DMS 273 treated with DMSO at 0.1 percent for 48 hours (cell line): ENCODE results near the gene KCNT1.

Experiments
- DNase-seq: peaks from one replicate; lab custom pipeline; 2025; lab: John Stamatoyannopoulos, UW

Gene KCNT1

DNA sequence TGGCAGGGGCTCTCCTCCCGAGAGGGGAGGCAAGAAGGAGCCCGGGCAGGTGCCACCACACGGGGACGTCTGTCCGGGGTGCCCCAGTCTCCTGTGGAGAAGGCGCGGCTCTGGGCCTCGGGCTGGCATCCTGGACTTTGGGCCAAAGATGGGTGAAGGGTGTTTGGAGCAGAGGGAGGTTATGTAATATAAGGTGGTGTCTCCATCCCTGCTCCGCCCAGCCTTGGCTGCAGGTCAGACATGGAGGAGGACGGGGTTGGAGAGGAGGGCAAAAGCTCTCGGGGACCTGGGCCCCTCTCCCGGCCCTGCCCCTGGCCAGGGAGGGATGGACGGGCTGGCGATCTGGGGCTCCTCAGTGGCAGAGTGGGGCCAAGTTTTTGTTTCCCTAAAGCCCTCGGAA is 1.5 kb upstream of the KCNT1 start:
- no peak for DNase-seq

DNA sequence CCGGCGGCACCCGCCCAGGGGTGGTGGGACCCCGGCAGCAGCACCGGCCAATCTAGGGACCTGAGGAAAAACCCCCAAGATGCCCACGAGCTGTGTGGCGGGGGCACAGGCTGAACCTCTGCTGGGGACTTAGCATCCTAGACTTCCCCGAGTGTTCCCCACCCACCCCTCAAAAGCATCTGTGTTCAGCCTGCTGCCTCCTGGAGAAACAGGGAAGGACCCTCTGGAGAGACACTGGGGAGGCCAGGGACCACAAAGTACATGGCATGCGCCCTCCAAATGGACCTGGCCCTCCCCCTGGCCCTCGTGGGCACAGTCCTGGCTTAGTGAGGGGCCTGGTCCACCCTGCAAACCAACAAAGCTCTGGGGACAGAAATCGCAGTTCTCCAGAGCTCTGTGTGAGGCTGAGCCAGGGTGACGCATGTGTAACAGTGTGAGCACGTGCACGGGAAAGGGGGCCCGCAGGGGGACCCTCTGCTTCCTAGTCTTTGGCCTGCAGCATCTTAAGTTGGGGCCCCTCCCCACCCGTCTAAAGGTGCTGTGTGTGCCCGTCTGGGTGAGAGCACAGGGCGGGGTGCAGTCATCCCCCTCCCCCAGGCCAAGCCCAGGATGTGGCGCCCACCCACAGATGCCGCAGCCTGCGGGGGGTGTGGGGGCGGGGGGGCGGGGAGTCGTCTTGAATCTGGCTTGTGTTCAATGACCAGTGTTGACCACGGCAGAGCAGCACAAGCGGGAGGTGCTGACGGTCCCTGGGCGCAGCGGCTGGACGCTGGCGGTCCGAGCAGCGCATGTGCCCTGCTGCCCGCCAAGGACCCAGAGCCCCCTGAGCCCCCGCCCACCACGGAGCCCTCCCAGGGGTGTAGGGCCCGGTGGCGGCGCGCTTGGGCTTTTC is 672 bp upstream of the KCNT1 start:
- DNase-seq: no peak

GRCh38 chr9:135703726-135704125 is 1.7 kb downstream of the KCNT1 start:
- DNase-seq: no peak

GRCh38 chr9:135704483-135704882 is 2.5 kb downstream of the KCNT1 start:
- no peak for DNase-seq

DNA sequence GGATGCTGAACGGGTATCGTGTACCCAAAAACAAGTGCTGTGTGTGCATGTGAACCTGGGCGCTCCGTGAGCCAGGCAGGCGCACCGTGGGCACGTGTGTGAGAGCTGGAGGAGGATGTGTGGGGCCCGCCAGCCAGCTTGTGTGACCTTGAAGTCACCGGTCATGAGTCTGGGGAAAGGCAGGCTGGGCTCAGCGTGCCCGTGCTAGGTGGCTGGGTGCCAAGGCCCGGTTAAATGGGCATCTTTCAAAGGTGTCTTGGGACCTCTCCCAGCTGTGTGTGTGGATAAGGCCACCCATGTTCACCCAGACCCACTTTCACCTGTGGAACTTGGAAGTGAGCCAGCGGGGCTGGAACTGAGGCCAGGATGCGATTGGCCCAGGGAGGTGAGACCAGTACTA is 3.4 kb downstream of the KCNT1 start:
- no peak for DNase-seq

DNA sequence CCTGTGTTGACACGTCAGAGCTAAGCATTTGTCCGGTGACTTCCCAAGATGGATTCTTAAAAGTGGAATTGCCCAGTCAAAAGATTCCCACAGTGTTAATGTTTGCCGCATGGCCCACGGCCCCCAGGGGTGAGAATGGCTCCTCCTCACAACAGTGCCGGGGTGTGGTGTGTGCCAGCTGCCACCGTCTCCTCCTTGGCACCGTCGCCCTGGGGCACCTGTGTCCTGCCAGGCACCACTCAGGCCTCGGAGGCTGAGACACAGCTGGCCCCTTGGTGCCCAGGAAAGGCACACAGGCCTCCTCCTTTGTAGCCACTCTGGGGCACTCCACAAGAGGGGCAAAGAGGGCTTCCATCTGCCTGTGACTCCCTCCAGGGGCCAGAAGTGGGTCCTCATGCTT is 4.3 kb downstream of the KCNT1 start:
- DNase-seq: no peak

DNA sequence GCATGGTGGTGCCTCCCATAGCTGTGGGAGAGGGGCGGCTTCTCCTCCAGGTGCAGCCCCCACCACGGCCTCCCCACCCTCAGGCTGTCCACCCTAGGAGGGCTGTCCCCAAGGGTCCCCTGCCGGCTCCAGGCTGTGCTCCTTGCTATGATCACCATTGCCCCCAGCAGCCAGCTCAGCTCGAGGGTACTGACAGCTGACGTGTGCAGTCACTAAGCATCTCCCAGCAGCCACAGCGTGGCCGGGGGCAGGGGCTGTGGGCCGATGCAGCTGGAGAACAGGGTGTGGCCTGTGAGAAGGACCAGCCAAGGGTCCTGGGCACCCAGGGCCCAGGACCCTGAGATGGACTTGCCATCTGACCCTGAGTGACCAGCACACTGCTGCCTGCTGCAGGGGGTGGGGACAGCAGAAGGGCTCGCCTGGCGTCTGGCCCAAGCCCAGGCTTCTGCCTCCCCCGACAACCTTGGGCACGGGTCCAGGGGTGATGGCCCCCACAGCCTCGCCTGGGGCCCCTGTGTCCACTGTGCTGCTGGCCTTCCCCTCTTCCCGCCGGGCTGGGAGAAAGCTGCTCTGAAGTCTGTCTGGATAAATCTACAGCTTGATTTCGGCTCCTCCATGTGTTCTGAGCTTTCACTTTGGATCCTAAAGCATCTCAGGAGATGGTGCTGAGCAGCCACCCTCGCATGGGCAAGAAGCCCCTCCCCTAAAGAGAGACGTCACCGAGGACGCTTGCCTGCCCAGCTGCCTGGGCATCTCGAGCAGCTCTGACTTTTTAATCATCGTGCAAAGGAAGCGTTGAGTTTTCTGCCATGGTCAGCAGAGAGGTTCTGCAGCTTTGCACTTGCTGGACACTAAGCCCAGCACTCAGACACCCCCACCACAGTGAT is 5.5 kb downstream of the KCNT1 start:
- DNase-seq: no peak

DNA sequence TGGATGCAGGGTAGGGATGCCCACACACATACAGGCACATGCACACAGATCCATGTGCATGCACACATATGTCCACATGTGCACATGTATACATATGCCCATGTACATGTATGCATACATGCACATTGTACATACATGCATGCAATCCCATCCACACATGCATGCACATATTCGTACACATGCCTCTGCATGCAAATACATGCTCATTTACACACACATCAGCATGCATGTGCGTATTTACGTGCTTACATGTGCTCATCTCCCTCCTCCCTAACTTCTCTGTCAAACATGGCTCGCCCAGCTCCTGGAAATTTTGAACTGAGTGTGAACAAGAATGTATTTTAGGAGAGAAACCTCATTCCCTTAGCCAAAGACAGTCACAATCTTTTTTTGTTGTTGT is 6.2 kb downstream of the KCNT1 start:
- DNase-seq: no peak

GRCh38 chr9:135711391-135711790 is 9.4 kb downstream of the KCNT1 start:
- no peak for DNase-seq

- DNase-seq: no peak
Measured at GRCh38 chr9:135711881-135712280, 9.9 kb downstream of the KCNT1 start.

- DNase-seq: no peak
Measured at GRCh38 chr9:135712613-135713295, 10.8 kb downstream of the KCNT1 start.

GRCh38 chr9:135714242-135715055 is 12.5 kb downstream of the KCNT1 start:
- DNase-seq: no peak

GRCh38 chr9:135715056-135715595 is 13.1 kb downstream of the KCNT1 start:
- no peak for DNase-seq

DNA sequence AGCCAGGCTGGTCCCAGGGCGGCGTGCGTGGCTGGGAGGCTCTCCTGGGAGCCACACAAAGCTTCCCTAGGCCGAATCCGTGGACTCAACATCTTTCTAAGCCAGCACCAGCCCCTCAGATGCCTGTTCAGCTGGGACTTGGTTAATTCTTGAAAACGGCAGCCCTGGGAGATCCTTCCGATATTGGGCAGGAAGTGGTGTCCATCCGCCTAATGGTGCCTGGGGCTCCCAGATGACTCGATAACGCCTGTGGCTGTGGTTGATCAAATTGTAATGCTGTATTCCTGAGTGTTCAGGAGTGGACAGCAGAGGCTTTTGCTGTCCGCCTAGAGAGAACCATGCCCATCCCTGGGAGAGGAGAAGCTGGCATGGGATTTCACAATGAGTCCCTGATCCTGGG is 14.1 kb downstream of the KCNT1 start:
- no peak for DNase-seq

- no peak for DNase-seq
Measured at GRCh38 chr9:135717410-135717809, 15.4 kb downstream of the KCNT1 start.

DNA sequence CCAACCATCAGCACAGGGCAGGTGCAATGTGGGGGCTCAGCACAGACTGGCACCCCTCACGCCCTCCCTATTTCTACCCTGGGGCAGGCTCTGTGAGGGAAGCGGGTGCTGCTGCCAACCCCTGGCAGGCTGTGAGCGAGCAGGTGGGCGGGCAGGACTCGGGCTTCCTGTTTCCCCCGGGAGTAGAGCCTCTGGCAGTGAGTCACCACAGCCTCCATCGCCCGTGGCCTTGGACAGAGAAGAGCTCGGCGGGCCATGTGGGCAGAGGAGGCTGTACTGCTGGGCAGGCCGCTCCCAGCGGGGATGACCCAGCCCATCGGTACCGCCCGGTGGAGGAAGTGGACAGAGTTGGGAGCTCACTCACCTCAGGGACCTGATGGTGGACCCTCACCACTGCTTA is 16.6 kb downstream of the KCNT1 start:
- DNase-seq: no peak

GRCh38 chr9:135719472-135719871 is 17.5 kb downstream of the KCNT1 start:
- no peak for DNase-seq

- DNase-seq: no peak
Measured at GRCh38 chr9:135722365-135722764, 20.4 kb downstream of the KCNT1 start.

GRCh38 chr9:135724186-135724787 is 22.3 kb downstream of the KCNT1 start:
- DNase-seq: no peak

GRCh38 chr9:135726138-135726853 is 24.3 kb downstream of the KCNT1 start:
- no peak for DNase-seq
